ENCODE data around the gene TMEM107. TPM values are rescaled to one million over a fixed set of nuclear protein-coding genes. Genes with fewer than 3 reads are reported as not detected.

Gene TMEM107
- total RNA-seq, 1 experiment from 2014 or later, result 17.2 TPM

DNA sequence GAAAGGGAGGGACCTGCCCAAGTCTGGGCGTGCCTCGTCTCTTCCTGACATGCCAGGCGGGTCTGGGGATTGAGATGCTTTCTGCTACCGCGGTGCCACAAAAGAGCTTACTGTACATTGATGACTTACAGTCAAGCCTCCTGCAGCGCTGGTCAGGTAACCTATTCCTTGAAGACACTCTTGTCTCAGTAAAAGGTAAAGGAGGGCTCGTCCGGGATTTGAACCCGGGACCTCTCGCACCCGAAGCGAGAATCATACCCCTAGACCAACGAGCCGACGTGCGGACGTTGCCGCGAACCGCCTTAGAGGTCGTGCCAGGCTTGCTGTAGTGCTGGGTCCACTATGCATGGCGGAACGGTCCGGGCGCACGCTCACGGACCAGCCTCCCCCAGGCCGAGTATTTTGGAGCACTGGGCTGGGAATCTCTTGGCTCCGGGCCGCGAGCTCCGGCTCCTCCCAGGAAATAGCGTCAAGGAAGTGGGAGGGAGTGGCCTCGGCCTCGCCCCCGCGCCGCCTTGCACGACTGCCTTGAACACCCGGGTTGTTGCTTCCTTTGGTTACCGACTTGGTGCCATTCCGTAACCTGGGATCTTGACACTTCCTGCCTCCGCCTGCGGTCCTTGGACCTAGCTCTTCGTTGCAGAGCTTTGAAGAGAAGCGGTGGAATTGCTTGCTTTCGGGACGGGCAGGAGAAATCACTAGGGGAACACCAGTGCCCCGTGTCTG lies 46.6 kb upstream of the TMEM107 start:
- H3K36me3 Mint-ChIP-seq, result peaks cover 3% of the 10 kb centered on the region; the same call in 1 of the 2 replicates
- ATAC-seq (peak; percentile 18), DNase-seq (ENCODE audit: low spot score) (peak; percentile 95)
- ChIA-PET CTCF (interaction anchor here (0.7 to 4.0 kb wide), 12 partner anchors 9 to 163 kb away, joined by 3 to 24 read pairs (median 4); partner anchors contain the start of genes AURKB, CTC1 and SLC25A35), POLR2A (interaction anchor here (0.7 to 5.0 kb wide), 9 partner anchors 13 to 164 kb away, joined by 3 to 43 read pairs (median 6); partner anchors contain the start of genes AURKB, BORCS6, CTC1 and PFAS)
- H3K27me3 Mint-ChIP-seq (ENCODE audit: low read depth), result peaks cover 7% of the 10 kb centered on the region
- peaks cover 22% of the 10 kb centered on the region for H3K4me1 Mint-ChIP-seq
- peak overlapping the region; percentile 99 for H3K27ac Mint-ChIP-seq
- no peaks in the 10 kb centered on the region for H3K9me3 Mint-ChIP-seq
- H3K4me3 Mint-ChIP-seq, result peak overlapping the region; percentile 99
- TF ChIP-seq CREM (CRISPR knock-in tag; IDR thresholded peaks at IDR 0.05) (peak; percentile 86), ZNF219 (CRISPR knock-in tag; IDR thresholded peaks at IDR 0.05; ENCODE audit: borderline replicate concordance) (no peak), ZNF317 (CRISPR knock-in tag; IDR thresholded peaks at IDR 0.05; ENCODE audit: borderline replicate concordance, low read depth) (no peak), ELF4 (CRISPR knock-in tag; IDR thresholded peaks at IDR 0.05; ENCODE audit: low read depth) (no peak), STAT6 (CRISPR knock-in tag; conservative IDR thresholded peaks at IDR 0.05; ENCODE audit: low read depth) (peak; percentile 79; the same call in 1 of the 2 replicates), RELA (CRISPR knock-in tag; IDR thresholded peaks at IDR 0.05; ENCODE audit: borderline replicate concordance) (no peak), ARID4B (CRISPR knock-in tag; IDR thresholded peaks at IDR 0.05; ENCODE audit: borderline replicate concordance) (no peak; the same call in none of the 2 replicates), ZNF281 (CRISPR knock-in tag; IDR thresholded peaks at IDR 0.05) (no peak), ESRRA (CRISPR knock-in tag; IDR thresholded peaks at IDR 0.05; ENCODE audit: borderline replicate concordance) (no peak), ZNF512 (CRISPR knock-in tag; IDR thresholded peaks at IDR 0.05; ENCODE audit: borderline replicate concordance) (no peak), ZNF232 (CRISPR knock-in tag; IDR thresholded peaks at IDR 0.05) (peak; percentile 90; the same call in 1 of the 2 replicates), SMAD4 (CRISPR knock-in tag; IDR thresholded peaks at IDR 0.05) (no peak), FOXK1 (CRISPR knock-in tag; IDR thresholded peaks at IDR 0.05) (peak; percentile 37), CREB1 (CRISPR knock-in tag; IDR thresholded peaks at IDR 0.05) (0 out of 2 replicates have a peak, but pooled peaks have one; percentile 9), MYBL2 (CRISPR knock-in tag; IDR thresholded peaks at IDR 0.05) (peak; percentile 19; the same call in 1 of the 2 replicates), JUN (CRISPR knock-in tag; IDR thresholded peaks at IDR 0.05) (no peak), OVOL2 (CRISPR knock-in tag; IDR thresholded peaks at IDR 0.05; ENCODE audit: borderline replicate concordance) (no peak)
- TF ChIP-seq, protein P1, sequence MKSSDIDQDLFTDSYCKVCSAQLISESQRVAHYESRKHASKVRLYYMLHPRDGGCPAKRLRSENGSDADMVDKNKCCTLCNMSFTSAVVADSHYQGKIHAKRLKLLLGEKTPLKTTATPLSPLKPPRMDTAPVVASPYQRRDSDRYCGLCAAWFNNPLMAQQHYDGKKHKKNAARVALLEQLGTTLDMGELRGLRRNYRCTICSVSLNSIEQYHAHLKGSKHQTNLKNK (CRISPR knock-in tag; IDR thresholded peaks at IDR 0.05), result no peak
- TF ChIP-seq, protein P2, sequence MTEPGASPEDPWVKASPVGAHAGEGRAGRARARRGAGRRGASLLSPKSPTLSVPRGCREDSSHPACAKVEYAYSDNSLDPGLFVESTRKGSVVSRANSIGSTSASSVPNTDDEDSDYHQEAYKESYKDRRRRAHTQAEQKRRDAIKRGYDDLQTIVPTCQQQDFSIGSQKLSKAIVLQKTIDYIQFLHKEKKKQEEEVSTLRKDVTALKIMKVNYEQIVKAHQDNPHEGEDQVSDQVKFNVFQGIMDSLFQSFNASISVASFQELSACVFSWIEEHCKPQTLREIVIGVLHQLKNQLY (CRISPR knock-in tag; IDR thresholded peaks at IDR 0.05), result no peak
- TF ChIP-seq, protein P3, sequence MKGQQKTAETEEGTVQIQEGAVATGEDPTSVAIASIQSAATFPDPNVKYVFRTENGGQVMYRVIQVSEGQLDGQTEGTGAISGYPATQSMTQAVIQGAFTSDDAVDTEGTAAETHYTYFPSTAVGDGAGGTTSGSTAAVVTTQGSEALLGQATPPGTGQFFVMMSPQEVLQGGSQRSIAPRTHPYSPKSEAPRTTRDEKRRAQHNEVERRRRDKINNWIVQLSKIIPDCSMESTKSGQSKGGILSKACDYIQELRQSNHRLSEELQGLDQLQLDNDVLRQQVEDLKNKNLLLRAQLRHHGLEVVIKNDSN (CRISPR knock-in tag; IDR thresholded peaks at IDR 0.05), result no peak
- TF ChIP-seq, protein P4, sequence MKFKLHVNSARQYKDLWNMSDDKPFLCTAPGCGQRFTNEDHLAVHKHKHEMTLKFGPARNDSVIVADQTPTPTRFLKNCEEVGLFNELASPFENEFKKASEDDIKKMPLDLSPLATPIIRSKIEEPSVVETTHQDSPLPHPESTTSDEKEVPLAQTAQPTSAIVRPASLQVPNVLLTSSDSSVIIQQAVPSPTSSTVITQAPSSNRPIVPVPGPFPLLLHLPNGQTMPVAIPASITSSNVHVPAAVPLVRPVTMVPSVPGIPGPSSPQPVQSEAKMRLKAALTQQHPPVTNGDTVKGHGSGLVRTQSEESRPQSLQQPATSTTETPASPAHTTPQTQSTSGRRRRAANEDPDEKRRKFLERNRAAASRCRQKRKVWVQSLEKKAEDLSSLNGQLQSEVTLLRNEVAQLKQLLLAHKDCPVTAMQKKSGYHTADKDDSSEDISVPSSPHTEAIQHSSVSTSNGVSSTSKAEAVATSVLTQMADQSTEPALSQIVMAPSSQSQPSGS (CRISPR knock-in tag; IDR thresholded peaks at IDR 0.05; ENCODE audit: borderline replicate concordance, low read depth), result no peak

All from WTC11 (cell line).